NCI-H1105 (cell line): Measurements from ENCODE around the gene NTM.

Experiments used
- DNase-seq: peaks from one replicate; lab custom pipeline; 2025; lab: John Stamatoyannopoulos, UW

NTM gene

DNA sequence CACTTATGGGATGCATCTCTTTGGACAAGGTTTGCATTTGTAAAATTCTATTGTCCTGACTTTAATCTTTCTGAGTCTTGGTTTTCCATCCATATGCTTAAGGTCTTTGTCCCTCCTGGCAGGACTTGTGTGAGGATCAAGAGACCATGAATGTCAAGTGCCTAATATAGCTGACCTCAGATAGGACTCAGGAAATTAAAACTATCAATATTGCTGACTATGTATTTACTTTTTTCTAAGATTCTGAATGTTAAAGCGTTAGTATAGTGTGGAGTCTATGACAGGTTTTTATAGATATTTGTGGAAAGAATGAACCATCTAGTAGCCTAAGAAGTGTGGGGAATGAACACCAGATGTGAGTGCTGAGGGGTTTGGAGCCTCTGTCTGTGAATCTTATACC is 637.8 kb downstream of the NTM start:
- no peak for DNase-seq

- no peak for DNase-seq
These were observed 638.5 kb downstream of the NTM start for GRCh38 chr11:132008872-132009271.

- DNase-seq = no peak
These were observed 649.6 kb downstream of the NTM start for GRCh38 chr11:132020001-132020400.

DNA sequence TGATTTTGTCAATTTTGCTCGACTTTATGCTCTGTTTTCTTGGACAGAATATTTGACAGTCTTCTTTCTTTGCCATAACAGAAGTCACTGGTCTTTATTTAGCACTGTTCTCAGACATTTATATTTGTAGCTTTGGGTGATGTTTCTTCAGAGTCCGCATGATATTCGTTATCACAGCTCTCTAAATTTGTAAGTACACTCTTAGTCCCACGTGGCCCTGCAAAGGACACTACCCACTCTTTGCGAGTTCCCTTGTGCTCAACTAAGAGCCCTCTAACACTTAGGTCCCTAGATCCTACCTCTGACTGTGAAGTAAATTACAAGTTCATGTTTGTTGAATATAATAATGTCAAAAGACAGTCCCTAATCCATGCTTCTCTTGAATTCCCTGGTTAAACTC is 651.9 kb downstream of the NTM start:
- DNase-seq = no peak

- no peak for DNase-seq
These were observed 652.5 kb downstream of the NTM start for GRCh38 chr11:132022733-132023478.

GRCh38 chr11:132024587-132025295 is 654.3 kb downstream of the NTM start:
- DNase-seq = no peak

GRCh38 chr11:132026746-132027145 is 656.3 kb downstream of the NTM start:
- DNase-seq = no peak

DNA sequence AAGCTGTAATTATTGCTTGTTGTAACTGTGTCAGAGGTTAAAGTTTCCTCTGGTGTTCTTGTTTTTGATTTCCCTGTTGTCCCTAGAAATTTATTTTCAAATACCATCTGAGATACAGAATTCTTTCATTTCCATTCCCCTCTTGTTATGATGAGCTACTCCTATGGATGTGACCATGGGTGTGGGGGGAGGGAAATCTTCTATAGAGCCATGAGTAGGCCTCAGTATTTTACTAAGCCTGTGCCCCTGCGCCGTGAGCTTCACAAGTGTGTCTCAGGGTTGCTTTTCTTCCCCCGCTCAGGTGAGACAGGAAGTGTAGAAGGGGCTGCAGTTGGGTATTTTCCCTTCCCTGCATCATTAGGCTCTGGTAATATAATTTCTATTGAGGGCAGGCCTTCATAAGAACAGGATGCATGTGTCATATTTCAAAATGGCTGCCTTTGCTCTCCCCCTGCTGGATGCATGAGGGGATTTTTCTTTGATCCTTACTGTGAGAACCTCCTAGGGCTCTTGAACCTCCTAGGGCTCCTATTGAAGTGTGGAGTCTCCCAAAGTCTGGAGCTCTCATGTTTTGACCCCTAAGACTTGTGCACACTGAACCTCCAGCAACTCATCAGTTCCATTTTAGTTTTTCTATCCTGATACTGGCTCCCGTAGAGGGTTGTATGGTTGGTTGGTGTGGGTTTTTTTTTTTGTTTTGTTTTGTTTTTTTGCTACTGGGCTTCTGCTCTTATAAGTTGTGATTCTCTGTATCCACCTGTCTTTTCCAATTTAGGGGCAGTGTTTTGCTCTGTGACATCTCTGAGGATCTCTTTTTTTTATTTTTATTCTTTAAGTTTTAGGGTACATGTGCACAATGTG is 658.2 kb downstream of the NTM start:
- peak; percentile 74 for DNase-seq

GRCh38 chr11:132030896-132031295 is 660.5 kb downstream of the NTM start:
- DNase-seq = no peak

DNA sequence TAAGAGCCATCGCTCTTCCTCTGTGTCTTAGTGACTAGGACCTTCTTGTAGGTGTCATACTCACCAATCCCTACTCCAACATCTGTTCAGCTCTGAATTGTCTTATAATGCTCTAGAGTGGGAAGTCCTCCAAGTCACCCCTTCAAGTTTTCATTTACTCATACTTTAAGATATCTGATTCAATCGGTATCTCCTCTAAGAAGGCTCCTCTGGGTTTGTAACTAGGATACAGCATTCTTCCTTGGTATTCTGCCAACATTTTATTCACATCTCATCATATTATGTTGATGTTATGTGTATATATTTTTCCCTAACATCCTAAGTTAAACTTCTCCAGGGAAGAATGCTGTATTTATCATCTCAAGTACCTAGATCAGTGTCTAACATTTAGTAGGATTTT is 662.1 kb downstream of the NTM start:
- no peak for DNase-seq

DNA sequence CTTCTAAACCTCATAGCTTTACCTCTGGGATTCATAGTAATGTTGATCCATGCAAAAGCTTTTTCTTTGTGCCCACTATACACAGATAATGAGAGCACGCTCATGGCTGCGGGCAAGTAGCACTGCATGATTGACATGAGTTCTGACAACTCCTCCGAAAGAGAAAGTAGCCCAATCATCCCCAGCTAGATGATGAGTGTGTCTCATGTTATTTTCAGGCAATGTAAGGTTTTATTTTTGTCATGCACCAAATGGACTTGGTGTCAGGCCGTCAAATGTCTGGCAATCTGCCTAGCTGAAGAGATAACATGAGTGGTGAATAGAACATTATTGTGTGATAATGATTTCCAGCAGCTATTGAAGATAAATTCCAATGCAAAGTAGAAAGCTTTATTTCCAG is 662.6 kb downstream of the NTM start:
- no peak for DNase-seq

DNA sequence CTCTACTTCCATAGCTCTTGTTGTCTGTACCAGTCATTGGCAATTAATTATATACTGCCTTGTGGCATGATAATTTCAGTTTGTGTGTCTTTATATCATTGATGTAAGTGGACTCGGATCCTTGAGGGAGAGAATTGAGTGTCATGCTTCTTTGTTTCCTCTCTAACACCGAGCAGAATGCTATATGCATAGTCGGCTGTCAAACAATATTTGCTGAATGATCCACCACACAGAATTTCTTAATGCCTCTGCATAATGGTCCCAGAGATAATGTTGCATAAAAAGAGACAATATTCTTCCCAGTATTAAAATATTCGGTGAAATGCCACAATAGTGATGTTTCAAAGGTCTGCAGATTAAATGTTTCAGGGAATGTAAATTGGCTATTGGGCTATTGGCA is 664.8 kb downstream of the NTM start:
- DNase-seq = no peak

GRCh38 chr11:132035766-132036165 is 665.4 kb downstream of the NTM start:
- DNase-seq = no peak

GRCh38 chr11:132036220-132036619 is 665.8 kb downstream of the NTM start:
- DNase-seq = no peak

DNA sequence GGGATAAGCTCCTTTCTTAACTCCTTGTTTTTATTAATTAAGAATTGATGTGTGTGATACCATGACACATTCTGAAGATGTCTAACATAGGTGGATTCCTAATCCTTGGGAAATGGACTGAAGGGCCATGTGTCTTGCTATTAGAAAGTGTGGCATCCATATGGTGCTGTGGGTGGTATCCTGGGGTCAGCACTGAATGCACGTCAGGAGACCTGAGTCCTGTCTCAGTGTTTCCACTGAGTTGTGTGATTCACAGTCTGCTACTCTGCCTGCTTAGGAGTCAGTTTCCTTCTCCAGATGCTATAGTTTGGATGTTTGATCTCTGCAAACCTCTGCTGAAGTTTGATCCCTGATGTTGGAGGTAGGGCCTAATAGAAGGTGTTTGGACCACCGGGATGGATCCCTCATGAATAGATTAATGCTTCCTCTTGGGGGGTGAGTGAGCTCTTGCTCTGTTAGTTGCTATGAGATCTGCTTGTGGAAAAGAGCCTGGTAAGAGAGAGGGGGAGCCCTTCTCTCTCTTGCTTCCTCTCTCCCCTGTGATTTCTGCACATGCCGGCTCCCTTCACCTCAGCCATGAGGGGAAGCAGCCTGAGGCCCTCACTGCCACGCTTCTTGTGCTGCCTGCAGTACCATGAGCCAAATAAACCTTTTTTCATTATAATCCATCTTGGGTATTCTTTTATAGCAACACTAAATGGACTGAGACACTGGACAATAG is 666.5 kb downstream of the NTM start:
- no peak for DNase-seq

DNA sequence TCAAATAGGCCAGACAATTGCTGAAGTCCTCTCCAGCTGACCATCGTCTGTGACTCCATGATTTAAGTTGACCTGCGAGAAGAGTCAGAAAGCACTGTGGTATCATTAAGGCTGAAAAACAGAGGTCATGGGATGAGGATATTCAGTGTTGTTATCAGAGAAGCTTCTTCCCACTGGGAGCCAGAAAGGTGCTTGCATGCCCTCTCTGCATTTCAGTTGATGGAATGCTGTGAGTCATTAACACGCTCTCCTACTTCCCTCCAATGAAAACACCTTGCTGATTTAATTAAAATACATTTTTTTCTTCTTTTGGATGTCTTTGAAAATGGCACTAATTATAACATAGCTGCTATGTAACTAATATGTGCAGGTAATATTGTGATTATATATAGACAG is 667.0 kb downstream of the NTM start:
- DNase-seq = no peak

DNA sequence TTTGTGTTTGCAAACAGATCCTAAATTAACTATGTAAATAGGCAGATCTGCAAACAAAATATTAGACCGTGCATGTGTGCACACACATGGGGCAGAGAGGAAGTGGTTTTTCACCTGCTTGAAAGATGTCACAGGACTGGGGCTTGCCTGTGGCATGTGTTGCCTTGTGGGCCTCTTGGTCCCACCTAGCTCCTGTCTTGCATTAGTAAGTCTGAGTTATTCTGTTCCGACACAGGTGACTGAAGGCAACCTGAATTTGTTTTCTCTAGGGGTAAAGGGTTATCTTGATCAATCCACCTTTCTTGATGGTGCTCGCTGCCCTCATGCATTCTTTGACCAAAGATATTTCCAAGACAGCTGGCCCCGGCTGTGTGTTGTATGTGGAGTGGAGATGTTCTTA is 667.5 kb downstream of the NTM start:
- no peak for DNase-seq

DNA sequence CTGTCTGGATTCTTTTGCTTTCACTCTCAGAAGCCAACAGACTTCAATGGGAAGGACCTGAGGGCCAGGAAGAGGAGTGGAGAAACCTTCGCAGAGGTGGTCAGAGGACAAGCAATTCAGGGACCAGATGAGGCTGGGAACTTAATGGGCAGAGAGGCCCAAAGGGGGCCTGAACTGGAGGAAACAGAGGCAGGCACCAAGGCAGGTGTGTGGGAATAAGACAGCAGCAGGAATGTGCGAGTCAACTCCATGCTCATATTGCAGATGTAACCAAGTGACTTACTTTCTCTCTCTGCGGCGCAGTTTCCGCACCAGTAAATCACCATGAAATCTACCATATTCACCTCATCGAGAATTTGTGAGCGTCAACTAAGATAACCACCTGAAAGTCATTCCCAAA is 669.1 kb downstream of the NTM start:
- no peak for DNase-seq

- no peak for DNase-seq
These were observed 671.9 kb downstream of the NTM start for GRCh38 chr11:132042296-132042695.

GRCh38 chr11:132043714-132044113 is 673.3 kb downstream of the NTM start:
- DNase-seq = no peak

DNA sequence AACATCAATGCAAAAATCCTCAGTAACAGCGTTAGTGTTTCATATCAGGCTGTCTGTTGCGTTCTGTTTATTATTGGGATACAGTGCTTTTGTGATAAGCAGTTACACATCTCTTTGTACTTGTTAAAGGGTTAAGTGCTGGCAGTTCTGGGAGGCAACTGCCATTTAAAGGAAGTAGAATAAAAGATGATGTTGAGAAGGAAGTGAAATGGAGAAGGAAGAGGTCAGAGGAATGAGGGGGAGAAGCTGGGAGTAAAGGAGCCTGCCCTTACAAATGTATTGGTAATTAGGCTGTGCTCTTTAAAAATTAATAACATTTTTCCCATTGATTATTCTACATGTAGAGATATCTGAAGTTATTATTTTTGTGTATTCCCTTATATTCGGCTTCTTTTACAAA is 674.7 kb downstream of the NTM start:
- no peak for DNase-seq

GRCh38 chr11:132046288-132046865 is 676.0 kb downstream of the NTM start:
- no peak for DNase-seq
